Erythroblast (primary cell): Measurements from ENCODE around the gene C3orf52.

ENCODE experiments used
- GATA1 ChIP-seq: IDR thresholded peaks from 2 replicates; pipeline ENCODE4 v1.6.1; 2011; ENCODE audit warnings: low read depth, mild to moderate bottlenecking, control low read depth, low read length, moderate library complexity
- POLR2A ChIP-seq: IDR thresholded peaks from 2 replicates; pipeline ENCODE4 v1.6.1; 2011; ENCODE audit warnings: mild to moderate bottlenecking, low read length

DNA sequence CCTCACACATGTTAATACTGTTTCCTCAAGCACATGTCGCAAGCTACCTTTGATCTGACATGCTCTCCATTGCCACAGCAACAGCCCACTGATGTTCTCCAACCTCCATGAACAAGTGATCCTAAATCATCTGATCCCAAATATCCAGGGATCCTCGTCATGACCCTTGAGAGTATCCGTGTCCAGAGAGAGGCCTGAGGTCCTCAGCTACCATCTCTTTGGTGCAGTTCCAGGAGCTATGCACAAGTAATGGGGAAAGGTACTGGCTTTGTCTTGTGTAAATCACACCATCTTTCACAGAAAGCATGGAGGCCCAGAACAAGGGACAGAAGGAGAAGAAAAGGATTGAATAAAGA, 44.4 kb downstream of the C3orf52 start:
- TF ChIP-seq POLR2A (no peak), GATA1 (no peak)
